Upper lobe of left lung (tissue), 4 donors: ENCODE data around the gene EXOC6B.

Experiments used
- CTCF ChIP-seq, 6 experiments: fragments of 450-650 bp in 4 of 6; fragments of 200-600 bp in 2 of 6; sonication (generic) in 2 of 6; IDR thresholded peaks; one replicate each; pipeline ENCODE4 v1.5.1; 2016 to 2019; ENCODE audit warnings: antibody characterized with exemption in 6 of 6
- POLR2A ChIP-seq, 4 donors: fragments of 450-650 bp; IDR thresholded peaks; one replicate each; pipeline ENCODE4 v1.5.1; 2016 to 2017; ENCODE audit warnings: antibody characterized with exemption in 4 of 4, mild to moderate bottlenecking in 2 of 4
- POLR2AphosphoS5 ChIP-seq, 2 donors: sonication (generic); formaldehyde crosslinking; IDR thresholded peaks; one replicate each; pipeline ENCODE4 v1.5.1; 2017; ENCODE audit warnings: antibody characterized with exemption in 2 of 2

GRCh38 chr2:72454189-72454588 is 371.6 kb downstream of the EXOC6B start:
- TF ChIP-seq POLR2AphosphoS5 (IDR thresholded peaks at IDR 0.05): no peak
- TF ChIP-seq CTCF (IDR thresholded peaks at IDR 0.05): no peak
- TF ChIP-seq POLR2A (IDR thresholded peaks at IDR 0.05): no peak
